COR-L47 (cell line): Measurements from ENCODE around the gene DEPDC1B.
"Not testable (repeated sequence)": the region's sequence is repeated elsewhere in the genome, so short reads cannot be mapped to it uniquely, and the experiment has no call there.

Experiments
- DNase-seq: peaks from one replicate; lab custom pipeline; 2025; lab: John Stamatoyannopoulos, UW

Gene DEPDC1B

GRCh38 chr5:60648175-60648574 lies 51.8 kb downstream of the DEPDC1B start:
- no peak for DNase-seq

GRCh38 chr5:60640901-60641300 lies 59.1 kb downstream of the DEPDC1B start:
- DNase-seq, result no peak

GRCh38 chr5:60639544-60639943 lies 60.4 kb downstream of the DEPDC1B start:
- no peak for DNase-seq

- no peak for DNase-seq
These were observed 61.7 kb downstream of the DEPDC1B start for GRCh38 chr5:60638300-60638699.

GRCh38 chr5:60636644-60637043 lies 63.3 kb downstream of the DEPDC1B start:
- DNase-seq, result no peak

GRCh38 chr5:60636001-60636400 lies 64.0 kb downstream of the DEPDC1B start:
- DNase-seq, result no peak

- no peak for DNase-seq
These were observed 65.9 kb downstream of the DEPDC1B start for GRCh38 chr5:60634051-60634450.

- no peak for DNase-seq
These were observed 66.6 kb downstream of the DEPDC1B start for GRCh38 chr5:60633341-60633740.

- DNase-seq, result no peak
These were observed 67.8 kb downstream of the DEPDC1B start for GRCh38 chr5:60632153-60632552.

- DNase-seq, result no peak
These were observed 69.1 kb downstream of the DEPDC1B start for GRCh38 chr5:60630836-60631235.

- DNase-seq, result no peak
These were observed 69.8 kb downstream of the DEPDC1B start for GRCh38 chr5:60630179-60630578.

- DNase-seq, result not testable (repeated sequence)
These were observed 75.1 kb downstream of the DEPDC1B start for GRCh38 chr5:60624875-60625274.

GRCh38 chr5:60620752-60621151 lies 79.2 kb downstream of the DEPDC1B start:
- DNase-seq, result not testable (repeated sequence)

- no peak for DNase-seq
These were observed 86.1 kb downstream of the DEPDC1B start for GRCh38 chr5:60613826-60614225.

GRCh38 chr5:60611099-60611740 lies 88.7 kb downstream of the DEPDC1B start:
- DNase-seq, result no peak

- no peak for DNase-seq
These were observed 95.2 kb downstream of the DEPDC1B start for GRCh38 chr5:60604771-60605170.

GRCh38 chr5:60598424-60598823 lies 101.5 kb downstream of the DEPDC1B start:
- DNase-seq, result no peak

GRCh38 chr5:60597572-60598320 lies 102.2 kb downstream of the DEPDC1B start:
- no peak for DNase-seq

GRCh38 chr5:60594715-60595477 lies 105.1 kb downstream of the DEPDC1B start:
- DNase-seq, result no peak

GRCh38 chr5:60590172-60590571 lies 109.8 kb downstream of the DEPDC1B start:
- DNase-seq, result no peak

- not testable (repeated sequence) for DNase-seq
These were observed 112.7 kb downstream of the DEPDC1B start for GRCh38 chr5:60587312-60587711.

GRCh38 chr5:60586307-60586901 lies 113.6 kb downstream of the DEPDC1B start:
- DNase-seq, result peak; percentile 18
